ENCODE data around the gene ADD1.

The ADD1 gene

DNA sequence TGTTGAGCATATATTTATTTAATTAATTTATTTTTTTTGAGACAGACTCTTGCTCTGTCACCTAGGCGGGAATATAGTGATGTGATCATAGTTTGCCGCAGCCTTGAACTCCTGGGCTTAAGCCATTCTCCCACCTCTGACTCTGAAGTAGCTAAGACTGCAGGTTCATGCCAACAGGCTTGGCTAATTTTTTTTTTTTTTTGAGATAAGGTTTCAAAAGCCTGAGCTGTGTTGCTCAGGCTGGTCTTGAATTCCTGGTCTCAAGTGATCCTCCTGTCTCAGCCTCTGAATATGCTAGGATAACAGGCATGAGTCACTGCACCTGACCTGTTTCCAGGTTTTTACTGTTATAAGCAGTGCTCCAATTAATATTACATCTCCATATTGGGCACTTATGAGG is 4.8 kb downstream of the ADD1 start:
- H3K4me3 ChIP-seq (ENCODE audit: control insufficient read depth, low read depth, low read length), result no peak overlapping the region
- DNase-seq (ENCODE audit: low read depth), result no peak
- TF ChIP-seq CTCF (IDR thresholded peaks at IDR 0.05; ENCODE audit: control insufficient read depth, insufficient read depth, low read depth, low read length, missing control alignments), result no peak

DNA sequence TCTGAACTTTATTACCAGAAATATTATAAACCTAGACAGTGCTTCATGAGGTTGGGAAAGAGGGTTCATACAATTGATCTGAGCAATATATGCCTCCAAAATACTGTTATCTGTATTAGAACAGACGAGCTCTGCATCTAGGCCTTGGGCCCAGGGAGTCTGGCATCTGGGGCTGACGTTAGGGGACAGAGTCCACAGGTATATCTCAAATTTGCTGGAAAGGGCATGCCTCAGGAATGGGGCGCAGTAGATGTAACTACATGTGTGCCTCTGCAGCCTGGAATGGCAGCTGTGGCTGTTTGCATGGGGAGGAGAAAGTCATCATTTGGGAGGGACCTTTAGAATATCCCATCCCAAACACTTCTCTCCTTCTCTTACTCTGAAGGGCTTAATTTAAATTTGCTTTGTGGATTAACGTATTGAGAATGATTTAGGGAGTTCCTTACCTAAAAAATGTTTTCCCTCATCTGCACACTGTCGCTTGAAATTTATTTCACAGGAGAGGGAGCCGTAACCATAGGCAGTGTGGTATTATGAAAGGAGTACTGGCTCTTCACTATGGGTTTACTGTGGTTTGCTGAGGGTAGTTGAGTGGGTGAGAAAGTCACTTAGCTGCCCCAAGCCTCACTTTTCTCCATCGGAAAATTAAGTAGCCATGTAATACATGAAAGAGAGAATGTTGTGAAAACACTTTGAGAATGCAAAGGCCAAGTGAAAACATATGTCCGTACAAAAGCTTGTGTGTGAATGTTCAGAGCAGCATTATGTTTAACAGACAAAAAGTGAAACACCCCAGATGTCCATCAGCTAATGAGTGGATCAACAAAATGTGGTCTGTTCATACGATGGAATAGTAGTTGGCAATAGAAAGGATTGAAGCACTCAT is 5.9 kb downstream of the ADD1 start:
- DNase-seq (ENCODE audit: low read depth), result no peak
- no peak for TF ChIP-seq CTCF (IDR thresholded peaks at IDR 0.05; ENCODE audit: control insufficient read depth, insufficient read depth, low read depth, low read length, missing control alignments)
- H3K4me3 ChIP-seq (ENCODE audit: control insufficient read depth, low read depth, low read length), result no peak overlapping the region

- H3K4me3 ChIP-seq (ENCODE audit: control insufficient read depth, low read depth, low read length), result no peak overlapping the region
- DNase-seq (ENCODE audit: low read depth), result no peak
- no peak for TF ChIP-seq CTCF (IDR thresholded peaks at IDR 0.05; ENCODE audit: control insufficient read depth, insufficient read depth, low read depth, low read length, missing control alignments)
Observed at GRCh38 chr4:2850966-2851798, 7.5 kb downstream of the ADD1 start.

DNA sequence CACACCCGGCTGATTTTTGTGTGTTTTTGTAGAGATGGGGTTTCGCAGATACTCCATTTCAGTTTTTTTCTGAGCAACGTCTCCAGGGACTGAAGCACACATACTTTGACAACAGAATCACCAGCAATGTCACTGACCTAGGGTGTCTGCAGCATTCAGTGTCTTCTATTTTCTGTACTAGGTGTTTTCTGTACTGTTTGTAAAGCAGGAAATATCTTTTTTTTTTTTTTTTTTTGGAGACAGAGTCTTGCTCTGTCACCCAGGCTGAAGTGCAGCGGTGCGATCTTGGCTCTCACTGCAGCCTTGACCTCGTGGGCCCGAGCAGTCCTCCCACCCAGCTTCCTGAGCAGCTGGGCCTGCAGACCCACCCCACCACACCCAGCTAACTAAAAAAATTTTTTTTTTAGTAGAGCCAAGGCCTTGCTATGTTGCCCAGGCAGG is 8.9 kb downstream of the ADD1 start:
- no peak for DNase-seq (ENCODE audit: low read depth)
- TF ChIP-seq CTCF (IDR thresholded peaks at IDR 0.05; ENCODE audit: control insufficient read depth, insufficient read depth, low read depth, low read length, missing control alignments), result no peak
- H3K4me3 ChIP-seq (ENCODE audit: control insufficient read depth, low read depth, low read length), result no peak overlapping the region

GRCh38 chr4:2855584-2855983 is 11.9 kb downstream of the ADD1 start:
- H3K4me3 ChIP-seq (ENCODE audit: control insufficient read depth, low read depth, low read length), result no peak overlapping the region
- DNase-seq (ENCODE audit: low read depth), result no peak
- TF ChIP-seq CTCF (IDR thresholded peaks at IDR 0.05; ENCODE audit: control insufficient read depth, insufficient read depth, low read depth, low read length, missing control alignments), result no peak

GRCh38 chr4:2856266-2856665 is 12.6 kb downstream of the ADD1 start:
- no peak overlapping the region for H3K4me3 ChIP-seq (ENCODE audit: control insufficient read depth, low read depth, low read length)
- no peak for TF ChIP-seq CTCF (IDR thresholded peaks at IDR 0.05; ENCODE audit: control insufficient read depth, insufficient read depth, low read depth, low read length, missing control alignments)
- DNase-seq (ENCODE audit: low read depth), result no peak

Data from AG09309 (cell line).